ENCODE measurements around the gene MAML2. TPM values are rescaled to one million over a fixed set of nuclear protein-coding genes. Genes with fewer than 3 reads are reported as not detected.

MAML2 gene
- total RNA-seq, 4 donors from 2014 or later, result 4.7 to 21.7 (median 7.3) TPM

DNA sequence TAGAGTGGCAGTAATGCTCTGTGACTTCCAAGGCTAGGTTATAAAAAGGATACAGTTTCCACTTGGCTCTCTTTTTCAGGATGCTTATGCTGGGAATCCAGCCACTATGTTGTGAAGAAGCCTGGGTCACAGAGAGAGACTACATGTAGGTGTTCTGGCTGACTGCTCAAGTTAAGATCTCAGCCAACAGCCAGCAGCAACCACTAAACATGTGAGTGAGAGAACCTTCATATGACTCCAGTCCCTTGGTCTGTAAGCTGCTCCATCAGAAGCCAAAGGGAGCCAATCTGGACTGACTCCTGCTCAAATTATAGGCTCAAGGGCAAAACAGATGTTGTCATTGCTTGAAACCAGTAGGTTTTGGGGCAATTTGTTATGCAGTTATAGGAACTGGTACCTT lies 162.7 kb downstream of the MAML2 start:
- TF ChIP-seq CTCF (IDR thresholded peaks at IDR 0.05), result no peak
- TF ChIP-seq POLR2A (IDR thresholded peaks at IDR 0.05), result no peak
- Histone ChIP-seq H3K36me3 (no peaks in the 10 kb centered on the region), H3K4me3 (no peak overlapping the region), H3K27ac (no peak overlapping the region), H3K4me1 (no peaks in the 10 kb centered on the region), H3K27me3 (no peaks in the 10 kb centered on the region), H3K9me3 (no peaks in the 10 kb centered on the region)
- intact Hi-C loops (cut with DNase I), result no loop called here
- DNase-seq, result no peak

- no peak overlapping the region for H3K4me3 ChIP-seq
- TF ChIP-seq CTCF (IDR thresholded peaks at IDR 0.05), result no peak
- no peak for TF ChIP-seq POLR2A (IDR thresholded peaks at IDR 0.05)
- no peaks in the 10 kb centered on the region for H3K4me1 ChIP-seq
- H3K27me3 ChIP-seq, result no peaks in the 10 kb centered on the region
- no peak for DNase-seq
- intact Hi-C loops (cut with DNase I), result no loop called here
- 91 to 94% methylated on average over 4 of the region's 4 CpGs for WGBS, 2 donors
- no peak overlapping the region for H3K27ac ChIP-seq
- H3K36me3 ChIP-seq, result no peaks in the 10 kb centered on the region
- no peaks in the 10 kb centered on the region for H3K9me3 ChIP-seq
Measured at GRCh38 chr11:96179905-96180304, 163.1 kb downstream of the MAML2 start.

DNA sequence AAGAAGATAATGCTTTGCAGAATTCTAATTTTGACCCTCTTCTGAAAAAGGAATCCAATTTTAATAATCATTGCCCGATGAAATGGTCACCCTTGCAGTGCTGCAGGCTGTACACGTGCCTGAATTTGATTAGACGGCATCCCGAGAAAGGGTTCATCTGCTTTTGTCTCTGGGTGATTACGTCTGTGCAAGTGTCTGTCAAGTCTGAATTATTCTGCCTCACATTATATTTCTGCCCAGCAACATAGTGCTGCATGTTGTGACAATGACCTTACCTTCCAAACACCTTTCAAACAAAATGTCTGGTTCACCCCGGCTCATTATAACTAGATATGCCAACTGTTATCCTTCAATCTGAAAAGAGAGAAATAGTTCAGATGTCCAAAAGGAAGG lies 164.1 kb downstream of the MAML2 start:
- no peak for DNase-seq
- H3K4me3 ChIP-seq, result no peak overlapping the region
- intact Hi-C loops (cut with DNase I), result no loop called here
- 76 to 84% methylated on average over 6 of the region's 6 CpGs for WGBS, 2 donors
- no peaks in the 10 kb centered on the region for H3K36me3 ChIP-seq
- no peaks in the 10 kb centered on the region for H3K4me1 ChIP-seq
- no peaks in the 10 kb centered on the region for H3K27me3 ChIP-seq
- H3K9me3 ChIP-seq, result no peaks in the 10 kb centered on the region
- H3K27ac ChIP-seq, result no peak overlapping the region
- no peak for TF ChIP-seq POLR2A (IDR thresholded peaks at IDR 0.05)
- no peak for TF ChIP-seq CTCF (IDR thresholded peaks at IDR 0.05)

- TF ChIP-seq CTCF (IDR thresholded peaks at IDR 0.05) (no peak), POLR2A (IDR thresholded peaks at IDR 0.05) (no peak)
- Histone ChIP-seq H3K4me3 (no peak overlapping the region), H3K27ac (no peak overlapping the region), H3K9me3 (no peaks in the 10 kb centered on the region), H3K4me1 (no peaks in the 10 kb centered on the region), H3K27me3 (no peaks in the 10 kb centered on the region), H3K36me3 (no peaks in the 10 kb centered on the region)
- DNase-seq, result no peak
- 79 to 84% methylated on average over 12 of the region's 12 CpGs for WGBS, 2 donors
- intact Hi-C loops (cut with DNase I), result no loop called here
Measured at GRCh38 chr11:96178049-96178886, 164.7 kb downstream of the MAML2 start.

GRCh38 chr11:96177146-96177545 lies 165.8 kb downstream of the MAML2 start:
- no peaks in the 10 kb centered on the region for H3K27me3 ChIP-seq
- H3K9me3 ChIP-seq, result no peaks in the 10 kb centered on the region
- TF ChIP-seq POLR2A (IDR thresholded peaks at IDR 0.05), result no peak
- no peak for TF ChIP-seq CTCF (IDR thresholded peaks at IDR 0.05)
- no peaks in the 10 kb centered on the region for H3K4me1 ChIP-seq
- no peak for DNase-seq
- intact Hi-C loops (cut with DNase I), result no loop called here
- H3K36me3 ChIP-seq, result no peaks in the 10 kb centered on the region
- no peak overlapping the region for H3K27ac ChIP-seq
- 90 to 93% methylated on average over 3 of the region's 3 CpGs for WGBS, 2 donors
- H3K4me3 ChIP-seq, result no peak overlapping the region

Measured in esophagus squamous epithelium (tissue), 5 donors.